Measurements from ENCODE around the gene ISY1. TPM values are rescaled to one million over a fixed set of nuclear protein-coding genes. Genes with fewer than 3 reads are reported as not detected.
A peak's percentile ranks its signal among the peaks of the same experiment; 100 is the strongest.

Gene ISY1
- total RNA-seq, 1 experiment from 2014 or later: 43.6 TPM

- Histone ChIP-seq H3K4me2 (ENCODE audit: low read length) (peak overlapping the region; percentile 89), H3K27me3 (ENCODE audit: insufficient read depth, low read length) (no peaks in the 10 kb centered on the region), H3K36me3 (ENCODE audit: control insufficient read depth in 1 of 2, insufficient read depth in 2 of 2, low read length in 2 of 2) (peaks cover 13 to 15% of the 10 kb centered on the region in 2 experiments; a peak in 3 of 4 replicates), H3K9ac (ENCODE audit: low read length) (peak overlapping the region; percentile 82), H2AFZ (ENCODE audit: low read depth, low read length, poor library complexity, severe bottlenecking) (no peak overlapping the region), H3K79me2 (ENCODE audit: insufficient read depth, low read length) (peaks cover 25% of the 10 kb centered on the region), H3K4me1 (ENCODE audit: control insufficient read depth in 1 of 2, insufficient read depth in 2 of 2, low read length in 2 of 2) (peaks cover 10 to 22% of the 10 kb centered on the region in 2 experiments; a peak in 3 of 4 replicates), H3K4me3 (replicated peaks in 1 of 2; ENCODE audit: low read depth in 1 of 2, low read length in 2 of 2) (peak overlapping the region; percentile 79 to 95), H4K20me1 (ENCODE audit: insufficient read depth) (no peaks in the 10 kb centered on the region), H3K27ac (ENCODE audit: low read depth, low read length) (peak overlapping the region; percentile 85), H3K9me3 (ENCODE audit: control insufficient read depth in 1 of 2, insufficient read depth in 1 of 2, low read depth in 1 of 2, low read length in 2 of 2) (no peaks in the 10 kb centered on the region), H3K9me2 (ENCODE audit: insufficient read depth) (no peaks in the 10 kb centered on the region)
- TF ChIP-seq ELF1 (IDR thresholded peaks at IDR 0.05; ENCODE audit: borderline replicate concordance, low read depth) (no peak), FOSL1 (IDR thresholded peaks at IDR 0.05; ENCODE audit: low read depth) (no peak), MAX (IDR thresholded peaks at IDR 0.05) (no peak), POLR2A (IDR thresholded peaks at IDR 0.05; ENCODE audit: borderline replicate concordance, extremely low read depth, insufficient read depth, insufficient read length) (no peak), CEBPB (IDR thresholded peaks at IDR 0.05; ENCODE audit: low read depth) (no peak), CTCF (IDR thresholded peaks at IDR 0.05 in 2 of 3, conservative IDR thresholded peaks at IDR 0.05 in 1 of 3; ENCODE audit: borderline replicate concordance in 1 of 3, insufficient read depth in 1 of 3, low read depth in 2 of 3, low read length in 2 of 3) (no peak; a peak in 1 of 6 replicates)
- TF ChIP-seq, protein P1, sequence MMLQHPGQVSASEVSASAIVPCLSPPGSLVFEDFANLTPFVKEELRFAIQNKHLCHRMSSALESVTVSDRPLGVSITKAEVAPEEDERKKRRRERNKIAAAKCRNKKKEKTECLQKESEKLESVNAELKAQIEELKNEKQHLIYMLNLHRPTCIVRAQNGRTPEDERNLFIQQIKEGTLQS (IDR thresholded peaks at IDR 0.05): no peak
- intact Hi-C loops (cut with micrococcal nuclease): loop anchor here (1.0 kb wide), 1 partner anchor 83 kb away; no protein-coding TSS in a partner anchor
- peak; percentile 20 for ATAC-seq
- ChIA-PET POLR2A (interaction anchor here (0.7 to 1.9 kb wide), 6 partner anchors 11 to 85 kb away, joined by 3 to 7 read pairs (median 4); partner anchors contain the start of gene CNBP), CTCF (interaction anchor here (0.6 to 3.1 kb wide), 11 partner anchors 9 to 191 kb away, joined by 3 to 49 read pairs (median 5); partner anchors contain the start of genes COPG1 and RAB43), RAD21 (ENCODE audit: low non-redundant PET in 1 of 2, low total read pairs in 2 of 2, uncharacterized antibody in 2 of 2, unreplicated experiment in 2 of 2) (interaction anchor here in 1 of 2 experiments (0.7 to 1.4 kb wide), 2 partner anchors 84 to 87 kb away, joined by 3 to 4 read pairs; partner anchors contain the start of gene COPG1)
- BruUV-seq (replicated peaks): no TSS peak
- DNase-seq (ENCODE audit: low read depth, low spot score): no peak
These were observed 1.0 kb upstream of the ISY1 start for GRCh38 chr3:129161860-129162271.

Measured in HCT116 (cell line).